Measurements from ENCODE around the gene CTNNA2.

DNA sequence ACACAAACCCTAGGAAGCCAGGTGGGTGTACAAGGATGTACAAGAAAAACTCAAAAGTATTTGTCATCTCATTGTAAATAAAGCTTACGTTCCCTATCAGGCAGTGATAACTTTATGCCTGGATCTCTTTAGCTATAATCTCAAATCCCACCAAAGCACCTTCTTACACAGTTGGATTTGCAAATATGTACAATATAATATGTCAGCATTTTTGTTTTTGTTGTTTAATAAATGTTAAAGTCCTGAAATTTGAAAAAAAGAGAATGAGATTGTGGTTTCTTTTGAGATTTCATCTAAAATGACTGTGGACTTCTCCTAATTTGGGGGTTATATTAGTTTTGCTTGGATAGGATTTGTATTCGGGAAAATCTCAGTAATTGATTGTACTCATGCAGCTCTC is 709.8 kb downstream of the CTNNA2 start:
- TF ChIP-seq, protein P1, sequence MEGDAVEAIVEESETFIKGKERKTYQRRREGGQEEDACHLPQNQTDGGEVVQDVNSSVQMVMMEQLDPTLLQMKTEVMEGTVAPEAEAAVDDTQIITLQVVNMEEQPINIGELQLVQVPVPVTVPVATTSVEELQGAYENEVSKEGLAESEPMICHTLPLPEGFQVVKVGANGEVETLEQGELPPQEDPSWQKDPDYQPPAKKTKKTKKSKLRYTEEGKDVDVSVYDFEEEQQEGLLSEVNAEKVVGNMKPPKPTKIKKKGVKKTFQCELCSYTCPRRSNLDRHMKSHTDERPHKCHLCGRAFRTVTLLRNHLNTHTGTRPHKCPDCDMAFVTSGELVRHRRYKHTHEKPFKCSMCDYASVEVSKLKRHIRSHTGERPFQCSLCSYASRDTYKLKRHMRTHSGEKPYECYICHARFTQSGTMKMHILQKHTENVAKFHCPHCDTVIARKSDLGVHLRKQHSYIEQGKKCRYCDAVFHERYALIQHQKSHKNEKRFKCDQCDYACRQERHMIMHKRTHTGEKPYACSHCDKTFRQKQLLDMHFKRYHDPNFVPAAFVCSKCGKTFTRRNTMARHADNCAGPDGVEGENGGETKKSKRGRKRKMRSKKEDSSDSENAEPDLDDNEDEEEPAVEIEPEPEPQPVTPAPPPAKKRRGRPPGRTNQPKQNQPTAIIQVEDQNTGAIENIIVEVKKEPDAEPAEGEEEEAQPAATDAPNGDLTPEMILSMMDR (IDR thresholded peaks at IDR 0.05): no peak
- TF ChIP-seq EZH2 (IDR thresholded peaks at IDR 0.05): no peak

All from neural progenitor cell (in vitro differentiated cells).